T-helper 2 cell (primary cell): ENCODE results near the gene FBXW8.
A peak's percentile ranks its signal among the peaks of the same experiment; 100 is the strongest.

Experiments
- DNase-seq, 5 experiments: peaks; one replicate each; pipeline versions ENCODE4 v3.0.0 to v3.0.0-alpha.2; 2012 to 2022
- total RNA-seq, 2 donors: gene quantifications; one replicate each; lab custom pipeline; 2026; lab: John Stamatoyannopoulos, UW

The FBXW8 gene
- total RNA-seq = 6.9 to 12.7 reads per million in 2 donors

- peak; percentile 28 to 64 (median 37) for DNase-seq
Measured at GRCh38 chr12:116910645-116911451, at the start of gene FBXW8. Gene FBXW8, plus strand, starts transcription at chr12:116910950. Its CDS starts 88 bp downstream, at chr12:116911038.

GRCh38 chr12:116861320-116861719, 49.4 kb upstream of the FBXW8 start:
- DNase-seq = peak in 2 of 5 experiments; percentile 5 to 71

GRCh38 chr12:116862167-116862566, 48.6 kb upstream of the FBXW8 start:
- DNase-seq = no peak

DNA sequence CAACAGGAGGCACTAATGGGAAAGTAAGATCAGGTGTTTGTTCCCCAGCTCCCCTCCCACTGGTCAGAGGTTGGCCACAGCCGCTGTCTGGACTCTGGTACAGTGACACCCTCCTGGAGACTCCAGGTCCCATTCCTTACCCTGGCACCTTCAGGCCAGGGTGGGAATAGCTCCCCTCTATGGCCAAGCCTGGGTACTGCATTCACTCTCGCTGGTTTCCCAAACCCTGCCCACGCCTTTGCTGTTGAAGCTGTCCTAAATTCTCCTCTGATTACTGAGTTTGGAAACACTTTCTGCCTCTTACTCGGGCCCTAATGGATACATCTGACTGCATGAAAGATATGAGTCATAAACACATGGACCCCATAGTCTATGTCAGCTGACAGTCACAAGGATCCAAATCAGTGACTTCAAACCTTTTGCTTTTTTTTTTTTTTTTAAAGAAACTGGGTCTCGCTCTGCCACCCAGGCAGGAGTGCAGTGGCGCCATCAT, 47.4 kb upstream of the FBXW8 start:
- no peak for DNase-seq

DNA sequence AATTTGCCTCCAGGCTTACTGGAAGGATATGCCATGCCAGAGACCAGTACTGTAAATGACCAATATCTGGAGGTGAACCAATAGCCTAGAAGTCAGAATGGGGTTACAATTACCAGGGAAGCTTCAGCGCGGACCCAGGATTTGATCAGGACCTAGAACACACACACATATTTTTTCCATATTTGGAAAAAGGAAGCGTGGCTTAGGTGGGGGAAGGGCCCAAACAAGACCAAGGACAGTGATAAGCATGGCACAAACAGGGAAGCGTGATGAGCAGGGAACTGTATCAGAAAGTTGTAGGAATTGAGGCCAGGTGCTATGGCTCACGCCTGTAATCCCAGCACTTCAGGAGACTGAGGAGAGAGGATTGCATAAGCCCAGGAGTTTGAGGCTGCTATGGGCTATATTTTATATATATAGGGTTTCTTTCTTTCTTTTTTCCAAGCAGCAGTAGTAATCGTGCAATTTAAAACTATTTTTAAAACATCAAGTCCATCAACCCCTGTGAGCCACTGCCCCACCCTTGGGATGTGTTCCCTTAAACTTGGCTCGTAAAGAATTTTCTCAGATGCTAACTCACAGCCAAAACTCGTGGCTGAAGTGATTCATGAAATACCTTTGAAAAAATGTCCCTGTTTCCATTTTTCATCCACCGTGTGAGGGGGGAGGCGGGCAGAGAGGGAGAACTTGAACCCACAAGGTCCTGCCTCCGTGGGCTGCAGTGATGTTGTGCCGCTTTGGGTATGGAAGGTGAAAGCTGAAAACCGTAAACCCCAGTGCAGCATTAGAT, 46.2 kb upstream of the FBXW8 start:
- no peak for DNase-seq

GRCh38 chr12:116867523-116867922, 43.2 kb upstream of the FBXW8 start:
- no peak for DNase-seq

GRCh38 chr12:116870306-116870705, 40.4 kb upstream of the FBXW8 start:
- DNase-seq = no peak

GRCh38 chr12:116874324-116874995, 36.3 kb upstream of the FBXW8 start:
- DNase-seq = no peak

DNA sequence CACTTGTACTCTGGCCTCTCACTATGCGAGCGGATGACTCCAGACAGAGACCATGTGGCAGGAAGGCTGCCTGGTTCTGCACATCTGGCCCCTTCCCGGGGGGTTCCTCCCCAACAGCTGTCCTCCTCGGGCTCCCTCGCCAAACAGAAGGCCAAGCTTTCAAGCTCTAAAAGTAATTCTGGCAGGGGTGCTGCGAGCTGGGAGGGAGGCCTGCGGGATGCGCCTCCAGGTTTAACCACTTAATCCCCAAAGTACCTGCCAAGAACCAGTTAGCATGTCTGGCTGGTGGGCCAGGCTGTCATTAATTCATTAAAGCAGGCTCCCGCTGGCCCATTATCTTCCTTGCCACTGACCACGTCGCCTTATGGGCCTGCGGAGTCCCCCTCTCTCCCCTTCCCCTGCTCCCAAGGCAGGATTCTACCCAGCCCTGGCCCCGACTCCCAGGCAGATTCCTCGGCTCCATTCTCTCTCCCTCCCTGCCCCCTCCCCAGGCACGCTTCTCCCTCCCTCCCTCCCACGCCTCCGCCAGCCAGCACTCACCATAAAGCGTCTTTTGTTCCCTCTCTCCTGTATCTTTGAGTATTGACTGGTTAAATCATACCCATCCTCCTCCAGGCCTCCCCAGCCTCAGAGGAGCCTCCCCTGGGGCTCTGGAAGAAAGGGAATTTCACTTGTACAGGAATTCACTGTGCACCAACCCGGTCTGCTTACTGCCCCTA, 34.4 kb upstream of the FBXW8 start:
- no peak for DNase-seq

DNA sequence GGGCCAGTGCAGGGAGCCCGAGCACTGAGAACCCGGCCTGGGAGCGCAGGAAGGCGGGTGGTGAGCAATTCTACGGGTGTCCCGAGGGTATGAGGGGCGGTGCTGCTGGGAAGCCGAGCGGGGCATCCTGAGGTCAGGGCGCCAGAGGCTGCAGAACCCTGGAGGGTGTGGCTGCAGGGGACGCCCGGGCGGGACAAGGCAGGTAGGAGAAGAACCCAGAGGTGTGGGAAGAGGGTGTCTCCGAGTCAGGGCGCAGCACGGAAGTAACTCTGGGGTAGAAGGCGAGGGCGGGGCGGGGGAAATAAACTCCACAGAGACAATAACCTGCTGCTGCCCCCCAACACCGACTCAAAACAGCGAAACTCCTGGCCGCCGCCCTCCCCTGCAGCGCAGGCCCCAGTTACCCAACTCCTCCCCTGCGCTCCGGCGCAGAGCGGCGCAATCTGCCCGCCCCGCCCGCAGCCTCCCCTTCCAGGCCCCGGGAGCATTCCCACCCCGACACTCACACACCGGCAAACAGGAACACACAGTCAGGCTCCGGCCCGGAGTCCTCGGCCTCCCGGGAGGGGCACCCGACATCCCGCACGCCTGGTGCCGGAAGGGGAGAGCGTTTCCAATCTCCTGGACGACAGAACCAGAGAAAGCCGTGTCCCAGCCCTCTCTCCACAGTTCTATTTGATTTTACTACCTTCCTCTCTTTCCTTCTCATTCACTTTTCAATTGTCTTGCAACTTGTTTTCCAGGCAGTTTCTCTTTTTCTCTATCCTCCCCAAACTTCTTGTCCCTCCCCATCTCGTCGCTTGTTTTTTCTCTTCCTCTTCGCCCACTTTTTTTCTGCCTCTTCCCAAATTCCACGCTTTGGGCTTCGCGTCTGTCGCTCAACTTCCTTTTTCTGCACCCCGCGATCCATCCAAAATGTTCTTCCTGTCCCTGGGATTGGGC, 31.9 kb upstream of the FBXW8 start:
- DNase-seq = no peak

- no peak for DNase-seq
Measured at GRCh38 chr12:116879509-116880212, 31.1 kb upstream of the FBXW8 start.

DNA sequence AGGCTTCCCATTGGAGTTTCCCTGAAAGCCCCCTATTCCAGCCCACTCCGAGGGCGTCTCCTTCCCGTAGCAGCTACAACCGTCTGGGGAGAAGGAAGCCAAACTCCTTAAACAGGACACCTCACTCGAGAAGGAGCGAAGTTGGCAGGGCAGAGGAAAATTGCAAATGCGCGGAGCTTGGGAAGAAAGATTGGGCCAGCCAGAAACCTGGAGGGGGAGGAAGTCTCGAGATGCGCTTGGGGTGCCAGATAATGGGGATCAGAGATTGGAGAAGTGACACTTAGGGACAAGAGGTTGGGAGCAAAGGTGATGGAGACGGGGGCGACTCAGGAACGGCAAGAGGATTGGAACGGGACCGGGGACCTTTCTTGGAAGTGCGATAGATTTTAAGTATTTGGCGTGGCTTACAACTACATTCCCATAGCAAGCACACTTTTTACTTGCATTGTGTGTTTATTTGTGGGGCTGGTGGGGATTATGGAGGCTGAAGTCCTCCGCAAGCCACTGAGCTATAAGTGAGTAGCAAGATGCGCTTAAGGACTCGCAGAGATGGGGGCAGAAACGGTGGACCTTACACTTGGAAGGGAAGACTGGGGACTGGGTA, 30.4 kb upstream of the FBXW8 start:
- DNase-seq = no peak

- peak in 1 of 5 experiments; percentile 70 for DNase-seq
Measured at GRCh38 chr12:116880817-116881324, 29.9 kb upstream of the FBXW8 start.

- no peak for DNase-seq
Measured at GRCh38 chr12:116881325-116881876, 29.3 kb upstream of the FBXW8 start, which contains the start of gene HRK. Gene HRK, minus strand, starts transcription at chr12:116881441. Its CDS starts 134 bp downstream, at chr12:116881307.

- DNase-seq = no peak
Measured at GRCh38 chr12:116881877-116882507, 28.8 kb upstream of the FBXW8 start.

DNA sequence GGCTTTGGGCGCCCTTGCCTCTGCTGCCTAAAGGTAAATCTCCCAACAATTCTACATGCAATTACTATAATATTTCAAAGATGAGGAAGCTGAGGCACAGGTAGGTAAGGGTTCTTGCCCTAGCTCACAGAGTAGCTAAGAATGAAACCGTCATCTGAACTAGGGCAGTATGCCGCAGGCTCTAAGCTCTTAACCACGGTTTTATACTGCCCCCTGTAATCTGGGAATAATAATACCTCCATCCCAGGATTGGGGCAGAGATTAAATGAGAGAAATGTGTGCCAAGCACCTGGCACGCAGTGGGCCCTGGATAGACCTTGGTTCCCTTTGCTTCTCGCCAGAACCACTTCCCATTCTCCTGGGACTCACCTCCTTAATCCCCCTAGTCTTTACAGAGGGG, 28.0 kb upstream of the FBXW8 start:
- DNase-seq = no peak

- DNase-seq = no peak
Measured at GRCh38 chr12:116884871-116885270, 25.9 kb upstream of the FBXW8 start.

GRCh38 chr12:116885491-116885890, 25.3 kb upstream of the FBXW8 start:
- DNase-seq = no peak

- no peak for DNase-seq
Measured at GRCh38 chr12:116887244-116887643, 23.5 kb upstream of the FBXW8 start.
